ENCODE results near the gene ITLN2.
"Not testable (repeated sequence)": the region's sequence is repeated elsewhere in the genome, so short reads cannot be mapped to it uniquely, and the experiment has no call there.

Gene ITLN2

GRCh38 chr1:160953030-160953429 is 1.6 kb downstream of the ITLN2 start:
- DNase-seq (ENCODE audit: low spot score), result no peak

DNA sequence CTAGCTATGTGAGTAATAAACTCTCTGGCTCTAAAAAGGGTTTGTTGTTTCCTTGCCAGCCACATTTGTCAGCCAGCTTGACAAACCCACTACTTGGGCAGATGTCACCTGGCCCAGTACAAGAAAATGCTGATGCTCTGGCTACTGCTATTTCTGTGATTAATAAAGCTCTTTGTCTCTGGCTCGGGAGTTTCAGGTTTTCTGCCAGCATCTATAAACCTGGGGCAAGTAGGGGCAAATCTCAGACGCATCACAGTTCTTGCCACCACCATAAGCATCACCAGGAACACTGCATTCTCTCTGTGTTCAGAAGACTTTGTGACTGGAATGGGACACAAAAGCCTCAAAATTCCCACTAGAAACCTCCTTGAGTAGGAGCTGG is 2.5 kb downstream of the ITLN2 start:
- DNase-seq (ENCODE audit: low spot score), result no peak

DNA sequence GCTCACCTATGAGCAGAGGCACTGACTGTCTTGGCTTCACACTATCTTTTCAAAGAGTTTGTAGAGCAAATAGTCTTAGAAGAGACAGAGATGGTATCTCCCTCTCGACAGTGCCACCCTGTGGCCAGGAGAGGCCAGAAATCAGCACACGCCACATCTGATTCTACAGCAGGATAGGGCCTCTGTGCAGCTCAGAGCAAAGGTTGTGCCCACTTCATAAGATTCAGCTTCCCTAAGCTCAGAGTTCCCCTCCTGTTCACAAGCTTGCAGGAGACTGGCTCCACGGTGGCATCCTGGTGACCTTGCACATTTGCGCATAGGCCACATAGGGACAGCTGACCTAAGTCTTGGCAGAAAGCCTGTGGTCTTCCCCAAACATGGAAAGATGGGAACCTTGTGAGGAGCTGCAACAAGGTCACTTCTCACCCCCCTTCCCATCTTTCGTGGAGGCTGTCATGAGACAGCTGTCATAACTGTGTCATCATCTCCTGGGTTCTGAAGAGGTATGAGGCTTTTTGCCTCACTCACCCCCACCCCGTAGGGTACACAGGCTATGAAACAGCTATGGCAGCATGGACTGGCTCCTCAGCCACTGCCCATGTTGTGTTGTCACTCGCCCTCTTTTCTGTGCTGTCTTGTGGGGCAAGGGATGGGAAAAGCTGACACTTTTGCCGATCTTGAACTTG is 3.0 kb downstream of the ITLN2 start:
- peak; percentile 67 for DNase-seq (ENCODE audit: low spot score)

- DNase-seq (ENCODE audit: low spot score), result no peak
Measured at GRCh38 chr1:160950657-160951056, 4.0 kb downstream of the ITLN2 start.

DNA sequence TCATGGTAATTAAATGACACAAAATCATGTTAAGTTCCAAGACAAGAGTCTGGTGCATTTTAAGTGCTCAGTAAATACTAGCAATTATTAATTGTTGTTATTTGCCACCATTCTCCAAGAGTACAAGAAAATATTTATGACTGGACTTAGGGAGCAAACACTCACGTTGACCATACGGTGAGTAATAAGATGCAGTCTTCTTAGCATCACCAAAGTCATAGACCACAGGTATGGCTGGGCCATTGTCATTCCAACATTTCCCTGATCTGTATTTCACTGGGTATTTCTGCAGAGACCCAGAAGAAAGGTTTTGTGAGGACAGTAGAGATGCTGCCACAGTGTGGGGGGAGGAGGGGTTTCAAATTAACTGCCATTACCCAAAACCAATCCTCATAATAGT is 4.7 kb downstream of the ITLN2 start:
- DNase-seq (ENCODE audit: low spot score), result no peak

DNA sequence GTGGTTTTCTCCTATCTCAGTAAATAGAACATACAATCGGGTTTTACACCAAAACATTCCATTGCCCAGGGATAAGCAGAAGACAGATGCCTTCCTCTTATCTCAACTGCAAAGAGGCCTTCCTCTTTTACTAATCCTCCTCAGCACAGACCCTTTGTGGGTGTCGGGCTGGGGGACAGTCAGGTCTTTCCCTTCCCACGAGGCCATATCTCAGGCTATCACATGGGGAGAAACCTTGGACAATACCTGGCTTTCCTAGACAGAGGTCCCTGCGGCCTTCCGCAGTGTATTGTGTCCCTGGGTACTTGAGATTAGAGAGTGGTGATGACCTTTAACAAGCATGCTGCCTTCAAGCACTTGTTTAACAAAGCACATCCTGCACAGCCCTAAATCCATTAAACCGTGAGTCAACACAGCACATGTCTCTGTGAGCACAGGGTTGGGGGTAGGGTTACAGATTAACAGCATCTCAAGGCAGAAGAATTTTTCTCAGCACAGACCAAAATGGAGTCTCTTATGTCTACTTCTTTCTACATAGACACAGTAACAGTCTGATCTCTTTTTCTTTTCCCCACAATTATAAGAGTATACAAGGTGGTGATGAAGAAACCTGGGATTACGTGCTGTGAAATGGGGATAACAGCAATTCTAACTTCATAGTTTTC is 5.3 kb downstream of the ITLN2 start:
- not testable (repeated sequence) for DNase-seq (ENCODE audit: low spot score)

DNA sequence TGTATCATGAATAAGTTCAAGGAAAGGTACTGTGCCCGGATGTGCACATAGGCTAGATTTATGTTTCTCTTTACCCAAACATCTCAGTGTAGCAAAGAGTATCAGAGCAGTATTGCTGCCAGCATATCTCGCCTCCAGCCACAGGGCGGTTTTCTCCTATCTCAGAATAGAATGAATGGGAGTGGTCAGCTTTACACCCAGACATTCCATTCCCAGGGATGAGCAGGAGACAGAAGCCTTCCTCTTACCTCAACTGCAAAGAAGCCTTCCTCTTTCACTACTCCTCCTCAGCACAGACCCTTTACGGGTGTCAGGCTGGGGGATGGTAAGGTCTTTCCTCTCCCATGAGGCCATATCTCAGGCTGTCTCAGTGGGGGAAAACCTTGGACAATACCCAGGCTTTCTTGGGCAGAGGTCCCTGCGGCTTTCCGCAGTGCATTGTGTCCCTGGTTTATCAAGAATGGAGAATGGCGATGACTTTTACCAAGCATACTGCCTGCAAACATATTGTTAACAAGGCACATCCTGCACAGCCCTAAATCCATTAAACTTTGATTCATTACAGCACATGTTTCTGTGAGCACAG is 7.3 kb downstream of the ITLN2 start:
- DNase-seq (ENCODE audit: low spot score), result not testable (repeated sequence)

DNA sequence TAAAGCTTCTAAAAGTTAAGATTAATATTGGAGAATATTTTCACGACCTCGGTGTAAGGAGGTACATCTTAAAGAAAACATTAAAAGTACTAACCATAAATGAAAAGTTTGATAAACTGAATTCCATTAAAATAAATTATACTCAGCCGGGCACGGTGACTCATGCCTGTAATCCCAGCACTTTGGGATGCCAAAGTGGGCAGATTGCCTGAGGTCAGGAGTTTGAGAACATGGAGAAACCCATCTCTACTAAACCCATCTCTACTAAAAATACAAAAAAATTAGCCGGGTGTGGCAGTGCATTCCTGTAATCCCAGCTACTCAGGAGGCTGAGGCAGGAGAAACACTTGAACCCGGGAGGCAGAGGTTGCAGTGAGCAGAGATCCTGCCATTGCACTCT is 8.7 kb downstream of the ITLN2 start:
- not testable (repeated sequence) for DNase-seq (ENCODE audit: low spot score)

GRCh38 chr1:160945079-160945478 is 9.5 kb downstream of the ITLN2 start:
- DNase-seq (ENCODE audit: low spot score), result no peak

- no peak for DNase-seq (ENCODE audit: low spot score)
Measured at GRCh38 chr1:160942926-160943325, 11.7 kb downstream of the ITLN2 start.

- not testable (repeated sequence) for DNase-seq (ENCODE audit: low spot score)
Measured at GRCh38 chr1:160936666-160937065, 17.9 kb downstream of the ITLN2 start.

GRCh38 chr1:160935527-160936258 is 18.9 kb downstream of the ITLN2 start:
- no peak for DNase-seq (ENCODE audit: low spot score)

GRCh38 chr1:160933305-160933704 is 21.3 kb downstream of the ITLN2 start:
- not testable (repeated sequence) for DNase-seq (ENCODE audit: low spot score)

GRCh38 chr1:160925652-160926244 is 28.9 kb downstream of the ITLN2 start:
- no peak for DNase-seq (ENCODE audit: low spot score)

- DNase-seq (ENCODE audit: low spot score), result no peak
Measured at GRCh38 chr1:160924791-160925651, 29.6 kb downstream of the ITLN2 start.

DNA sequence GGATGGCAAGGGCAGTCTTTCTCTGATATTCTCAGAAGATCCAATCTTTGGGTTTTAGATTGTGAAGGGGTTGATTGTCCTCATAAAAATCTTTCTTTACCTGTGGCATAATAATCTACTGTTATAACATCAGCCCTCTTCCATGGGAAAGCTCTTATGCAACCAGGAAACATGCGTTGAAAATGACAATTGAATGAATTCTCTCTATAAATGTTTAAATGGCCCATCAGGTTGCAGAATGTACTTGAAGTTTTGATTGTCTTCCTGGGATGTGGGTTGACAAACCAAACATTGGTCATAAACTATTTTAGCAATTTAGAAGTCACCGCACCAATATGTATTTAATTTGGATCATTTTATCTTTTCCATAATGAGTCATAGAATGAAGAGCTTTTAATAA is 37.9 kb downstream of the ITLN2 start:
- no peak for DNase-seq (ENCODE audit: low spot score)

- DNase-seq (ENCODE audit: low spot score), result not testable (repeated sequence)
Measured at GRCh38 chr1:160913229-160913628, 41.4 kb downstream of the ITLN2 start.

DNA sequence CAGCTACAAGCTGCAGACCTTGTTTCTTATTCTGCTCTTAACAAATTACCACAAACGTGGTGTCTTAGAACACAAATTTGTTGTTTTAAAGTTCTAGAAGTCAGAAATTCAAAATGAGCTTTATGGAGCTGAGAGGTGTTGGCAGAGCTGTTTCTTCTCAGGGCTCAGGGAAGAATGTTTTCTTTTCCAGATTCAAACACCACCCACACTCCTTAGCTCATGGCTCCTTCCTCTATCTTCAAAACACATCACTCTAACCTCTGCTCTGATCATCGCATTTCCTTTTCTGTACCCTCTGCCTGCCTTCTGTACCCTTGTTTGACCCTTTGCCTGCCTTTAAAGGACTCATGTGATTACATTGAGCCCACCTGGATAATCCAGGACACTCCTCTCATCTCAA is 42.7 kb downstream of the ITLN2 start:
- DNase-seq (ENCODE audit: low spot score), result no peak

DNA sequence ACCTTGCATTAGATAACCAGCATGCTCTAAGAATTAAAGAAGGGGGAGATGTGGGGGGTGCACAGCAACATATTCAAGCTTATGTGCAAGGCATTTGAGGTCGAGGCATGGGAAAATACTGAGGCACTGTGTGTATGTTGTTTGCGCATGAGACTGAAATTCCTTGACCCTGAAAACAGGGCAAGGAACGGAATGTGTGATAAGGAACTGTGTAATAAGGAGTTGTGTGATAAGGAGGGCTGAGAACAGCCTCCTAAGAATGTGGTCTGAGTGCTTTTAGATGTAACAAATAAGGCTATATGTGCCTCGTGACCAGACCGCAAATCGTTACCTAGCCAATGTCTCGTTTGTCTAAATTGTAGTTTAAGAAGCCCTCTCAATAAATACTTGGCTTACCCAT is 43.2 kb downstream of the ITLN2 start:
- DNase-seq (ENCODE audit: low spot score), result no peak

DNA sequence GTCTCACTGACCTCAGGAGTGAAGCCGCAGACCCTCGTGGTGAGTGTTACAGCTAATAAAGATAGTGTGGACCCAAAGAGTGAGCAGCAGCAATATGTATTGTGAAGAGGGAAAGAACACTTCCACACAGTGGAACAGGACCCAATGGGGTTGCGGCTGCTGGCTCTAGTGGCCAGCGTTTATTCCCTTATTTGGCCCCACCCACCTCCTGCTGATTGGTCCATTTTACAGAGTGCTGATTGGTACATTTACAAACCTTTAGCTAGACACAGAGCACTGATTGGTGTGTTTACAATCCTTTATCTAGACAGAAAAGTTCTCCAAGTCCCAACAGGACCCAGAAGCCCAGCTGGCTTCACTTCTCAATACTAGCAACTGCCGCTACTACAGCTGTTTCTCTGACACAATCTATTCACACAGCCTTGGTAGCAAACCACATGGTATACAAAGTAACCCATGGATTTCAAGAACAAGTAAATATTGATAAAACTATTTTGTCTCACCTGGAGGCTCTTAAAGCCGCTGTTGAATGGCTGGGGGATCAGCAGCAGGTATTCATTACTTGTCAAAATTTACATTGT is 44.3 kb downstream of the ITLN2 start:
- no peak for DNase-seq (ENCODE audit: low spot score)

DNA sequence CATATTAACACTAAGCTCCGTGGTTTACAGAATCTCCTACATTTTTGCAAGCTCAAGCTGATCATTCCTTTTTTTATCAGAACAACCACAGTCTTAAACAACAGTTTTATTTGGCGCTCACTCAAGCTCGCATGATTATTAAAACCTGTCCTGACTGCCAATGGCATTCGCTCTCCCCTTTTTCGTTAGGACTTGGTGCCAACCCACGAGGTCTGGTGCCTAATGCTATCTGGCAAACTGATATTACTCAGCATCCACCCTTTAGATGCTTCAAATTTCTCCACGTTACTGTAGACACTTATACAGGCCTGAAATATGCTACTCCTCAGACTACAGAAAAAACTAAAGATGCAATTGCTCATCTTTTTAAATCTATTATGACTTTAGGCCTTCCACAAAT is 46.6 kb downstream of the ITLN2 start:
- no peak for DNase-seq (ENCODE audit: low spot score)
